CD4-positive, CD25-positive, alpha-beta regulatory T cell (primary cell): ENCODE measurements around the gene PATL2. TPM values are rescaled to one million over a fixed set of nuclear protein-coding genes. Genes with fewer than 3 reads are reported as not detected.
A peak's percentile ranks its signal among the peaks of the same experiment; 100 is the strongest.

Experiments used
- ATAC-seq, 2 donors: fragments of 150-1000 bp; cut with Tn5 transposase; one replicate each; pipeline ENCODE4 v1.10.0; 2021; ENCODE audit warnings: low read depth in 2 of 2, moderate number of reproducible peaks in 2 of 2, moderate library complexity in 1 of 2
- DNase-seq, 3 donors: peaks; one replicate each; pipeline versions ENCODE4 v3.0.0 to v3.0.0-alpha.2; 2012 to 2022; ENCODE audit warnings: mixed read lengths in 1 of 3
- H3K27ac ChIP-seq: one replicate; pipeline ENCODE4 v1.7.0; 2013; ENCODE audit warnings: mild to moderate bottlenecking, low read length; ENCODE audit not compliant: insufficient read depth, poor library complexity, severe bottlenecking
- H3K27me3 ChIP-seq: one replicate; pipeline ENCODE4 v1.7.0; 2013; ENCODE audit warnings: low read length; ENCODE audit not compliant: control insufficient read depth, insufficient read depth
- H3K36me3 ChIP-seq: one replicate; pipeline ENCODE4 v1.7.0; 2013; ENCODE audit warnings: mild to moderate bottlenecking, low read length, moderate library complexity; ENCODE audit not compliant: control insufficient read depth, insufficient read depth
- H3K4me1 ChIP-seq: 2 replicates; pipeline ENCODE4 v1.7.0; 2013; ENCODE audit warnings: mild to moderate bottlenecking, low read length; ENCODE audit not compliant: insufficient read depth, control insufficient read depth, poor library complexity, severe bottlenecking
- H3K4me3 ChIP-seq: one replicate; pipeline ENCODE4 v1.7.0; 2013; ENCODE audit warnings: low read depth, mild to moderate bottlenecking, low read length, moderate library complexity
- H3K9me3 ChIP-seq, 2 experiments: 1 replicate in 1 of 2; 2 replicates in 1 of 2; pipeline ENCODE4 v1.7.0; 2013; ENCODE audit warnings: low read length in 2 of 2, mild to moderate bottlenecking in 1 of 2, moderate library complexity in 1 of 2; ENCODE audit not compliant: control insufficient read depth in 2 of 2
- H3K27ac Mint-ChIP-seq, 3 donors: one replicate each; pipeline ENCODE4 v1.8.0; 2020 to 2022; ENCODE audit warnings: mild to moderate bottlenecking in 3 of 3, mixed read lengths in 3 of 3, moderate library complexity in 2 of 3
- H3K27me3 Mint-ChIP-seq: one replicate; pipeline ENCODE4 v1.8.0; 2022; ENCODE audit warnings: mild to moderate bottlenecking, mixed read lengths
- H3K36me3 Mint-ChIP-seq: one replicate; pipeline ENCODE4 v1.8.0; 2020; ENCODE audit warnings: mixed read lengths
- H3K4me1 Mint-ChIP-seq, 4 donors: one replicate each; pipeline ENCODE4 v1.8.0; 2020 to 2022; ENCODE audit warnings: mixed read lengths in 4 of 4, mild to moderate bottlenecking in 1 of 4
- H3K4me3 Mint-ChIP-seq, 4 donors: one replicate each; pipeline ENCODE4 v1.8.0; 2020 to 2022; ENCODE audit warnings: mild to moderate bottlenecking in 4 of 4, mixed read lengths in 4 of 4, moderate library complexity in 3 of 4
- H3K9me3 Mint-ChIP-seq, 7 donors: one replicate each; pipeline ENCODE4 v1.8.0; 2020 to 2022; ENCODE audit warnings: mixed read lengths in 7 of 7, mild to moderate bottlenecking in 3 of 7, moderate library complexity in 2 of 7
- polyA plus RNA-seq, 4 donors: library from polyadenylated mRNA; unstranded; fragments of 300-500 nt; fragmentation: Illumina TruSeq; gene quantifications; one replicate each; pipeline ENCODE4 v1.2.3, GENCODE V29; 2021
- total RNA-seq: library from RNA; stranded (reverse); gene quantifications from one replicate; pipeline ENCODE4 v1.2.3, GENCODE V29; 2022

PATL2 gene
- total and polyA plus RNA-seq, 5 donors from 2014 or later = 7.8 to 44.1 (median 16.6) TPM

DNA sequence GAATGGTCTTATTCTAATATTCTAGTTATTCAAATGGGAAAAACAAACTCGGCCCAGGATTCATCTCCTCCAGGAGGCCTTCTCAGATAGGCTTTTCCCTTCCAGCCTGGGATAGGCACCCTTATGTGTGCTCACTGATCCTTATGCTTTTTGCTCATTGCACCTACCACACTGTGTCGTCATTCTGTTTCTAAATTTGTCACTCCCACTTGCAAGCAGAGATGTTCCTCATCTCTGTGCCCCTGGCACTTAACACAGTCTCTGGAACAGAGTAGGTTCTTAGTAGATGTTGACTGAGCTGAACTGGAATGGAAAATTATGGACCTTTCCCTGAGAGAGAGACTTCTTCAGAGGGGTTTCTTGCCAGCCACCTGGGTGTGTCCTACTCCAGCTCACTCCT lies 28.9 kb downstream of the PATL2 start:
- Histone ChIP-seq H3K36me3 (no peaks in the 10 kb centered on the region), H3K4me1 (peaks cover 71% of the 10 kb centered on the region), H3K9me3 (peaks cover 0 to 9% of the 10 kb centered on the region in 2 experiments), H3K27me3 (no peaks in the 10 kb centered on the region), H3K27ac (peak overlapping the region; percentile 61), H3K4me3 (peak overlapping the region; percentile 54)
- Mint-ChIP-seq H3K27me3 (no peaks in the 10 kb centered on the region), H3K4me3 (peak overlapping the region; percentile 77 to 93 (median 88)), H3K9me3 (peaks cover 0 to 54% (median 17%) of the 10 kb centered on the region in 7 donors), H3K27ac (peak overlapping the region; percentile 92 to 97 (median 95)), H3K36me3 (peaks cover 40% of the 10 kb centered on the region), H3K4me1 (peaks cover 51 to 93% (median 71%) of the 10 kb centered on the region in 4 donors)
- ATAC-seq = no peak
- no peak for DNase-seq

DNA sequence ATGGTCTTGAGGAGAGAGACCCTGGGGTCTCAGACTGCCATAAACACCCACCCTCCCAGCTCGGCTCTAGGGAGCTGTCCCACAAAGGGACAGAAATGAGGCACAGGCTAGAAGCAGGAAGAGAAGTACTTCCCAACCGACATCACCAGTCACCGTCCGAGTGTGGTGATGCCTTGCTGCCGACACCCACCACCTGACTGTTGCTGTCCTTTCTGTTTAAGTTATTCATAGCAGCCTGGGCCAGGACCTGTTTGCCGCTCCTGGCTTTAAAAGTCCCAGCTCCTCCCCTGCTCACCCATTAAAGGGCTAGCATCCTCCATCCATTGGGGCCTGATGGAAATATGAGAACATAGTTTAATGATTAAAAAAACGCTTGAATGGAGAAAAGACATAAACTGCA lies 34.4 kb downstream of the PATL2 start:
- Histone ChIP-seq H3K9me3 (no peaks in the 10 kb centered on the region), H3K4me1 (peaks cover 97% of the 10 kb centered on the region), H3K4me3 (peak overlapping the region; percentile 65), H3K27ac (peak overlapping the region; percentile 81), H3K36me3 (no peaks in the 10 kb centered on the region), H3K27me3 (no peaks in the 10 kb centered on the region)
- Mint-ChIP-seq H3K4me1 (peaks cover 48 to 92% (median 72%) of the 10 kb centered on the region in 4 donors), H3K27ac (peak overlapping the region; percentile 93 to 98 (median 97)), H3K9me3 (peaks cover 0 to 8% (median 3%) of the 10 kb centered on the region in 7 donors), H3K36me3 (peaks cover 18% of the 10 kb centered on the region), H3K4me3 (peak overlapping the region; percentile 70 to 92 (median 78)), H3K27me3 (no peaks in the 10 kb centered on the region)
- DNase-seq (peak in 1 of 3 donors; percentile 69), ATAC-seq (no peak)

DNA sequence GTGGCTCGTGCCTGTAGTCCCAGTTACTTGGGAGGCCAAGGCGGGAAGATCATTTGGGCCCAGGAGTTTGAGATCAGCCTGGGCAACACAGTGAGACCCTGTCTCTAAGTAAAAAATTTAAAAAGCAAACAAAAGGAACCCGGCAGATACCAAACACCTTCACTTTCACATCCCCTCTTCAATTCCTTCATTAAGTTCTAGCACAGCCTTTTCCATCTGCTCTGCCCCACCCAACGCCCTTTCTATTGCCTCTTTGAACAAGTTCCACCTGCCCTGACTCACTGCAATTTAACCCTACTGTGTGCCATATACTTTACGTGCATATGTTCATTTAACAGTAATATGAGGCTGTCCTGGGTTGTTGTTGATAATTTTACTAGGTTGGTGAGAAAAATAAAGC lies 35.2 kb downstream of the PATL2 start:
- H3K27ac ChIP-seq = peak overlapping the region; percentile 81
- peaks cover 15% of the 10 kb centered on the region for H3K36me3 Mint-ChIP-seq

DNA sequence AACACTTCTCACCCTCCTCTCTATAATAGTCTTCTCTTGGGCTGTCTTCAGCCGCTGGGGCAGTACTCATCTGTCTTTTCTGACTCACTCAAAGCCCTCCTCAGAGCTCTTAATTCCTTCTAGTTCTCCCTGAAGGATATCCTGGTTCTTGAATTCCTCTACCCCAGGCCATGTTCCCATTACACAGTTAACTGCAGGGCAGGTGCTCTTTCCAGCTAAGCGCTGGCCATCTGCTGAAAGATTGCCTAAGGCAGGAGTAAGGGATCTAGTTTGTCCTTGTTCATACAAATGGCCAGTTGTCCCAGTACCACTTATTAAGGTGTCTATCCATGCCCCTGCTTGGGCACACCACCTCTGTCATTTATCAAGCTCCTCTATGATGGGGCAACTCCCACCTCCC lies 37.5 kb downstream of the PATL2 start:
- peaks cover 96% of the 10 kb centered on the region for H3K4me1 ChIP-seq
- H3K27me3 Mint-ChIP-seq = no peaks in the 10 kb centered on the region
- H3K9me3 ChIP-seq = no peaks in the 10 kb centered on the region
- peak overlapping the region; percentile 75 to 96 (median 96) for H3K27ac Mint-ChIP-seq
- no peak overlapping the region for H3K27ac ChIP-seq
- no peak overlapping the region for H3K4me3 ChIP-seq
- no peak for ATAC-seq
- peak overlapping the region in 3 of 4 donors; percentile 7 to 73 (median 57) for H3K4me3 Mint-ChIP-seq
- H3K9me3 Mint-ChIP-seq = peaks cover 0 to 3% (median 0%) of the 10 kb centered on the region in 7 donors
- H3K4me1 Mint-ChIP-seq = peaks cover 35 to 95% (median 70%) of the 10 kb centered on the region in 4 donors
- H3K27me3 ChIP-seq = no peaks in the 10 kb centered on the region
- DNase-seq = no peak
- peaks cover 6% of the 10 kb centered on the region for H3K36me3 Mint-ChIP-seq
- H3K36me3 ChIP-seq = no peaks in the 10 kb centered on the region

More for the DNA sequence above, 35.2 kb downstream of the PATL2 start:
- Mint-ChIP-seq H3K4me3 (peak overlapping the region; percentile 66 to 81 (median 73)), H3K27ac (peak overlapping the region; percentile 93 to 98 (median 97)), H3K9me3 (peaks cover 0 to 8% (median 3%) of the 10 kb centered on the region in 7 donors), H3K4me1 (peaks cover 42 to 92% (median 70%) of the 10 kb centered on the region in 4 donors), H3K27me3 (no peaks in the 10 kb centered on the region)
- Histone ChIP-seq H3K36me3 (no peaks in the 10 kb centered on the region), H3K4me1 (peaks cover 97% of the 10 kb centered on the region), H3K27me3 (no peaks in the 10 kb centered on the region), H3K4me3 (peak overlapping the region; percentile 65), H3K9me3 (no peaks in the 10 kb centered on the region)
- DNase-seq = peak in 1 of 3 donors; percentile 28
- ATAC-seq = no peak

DNA sequence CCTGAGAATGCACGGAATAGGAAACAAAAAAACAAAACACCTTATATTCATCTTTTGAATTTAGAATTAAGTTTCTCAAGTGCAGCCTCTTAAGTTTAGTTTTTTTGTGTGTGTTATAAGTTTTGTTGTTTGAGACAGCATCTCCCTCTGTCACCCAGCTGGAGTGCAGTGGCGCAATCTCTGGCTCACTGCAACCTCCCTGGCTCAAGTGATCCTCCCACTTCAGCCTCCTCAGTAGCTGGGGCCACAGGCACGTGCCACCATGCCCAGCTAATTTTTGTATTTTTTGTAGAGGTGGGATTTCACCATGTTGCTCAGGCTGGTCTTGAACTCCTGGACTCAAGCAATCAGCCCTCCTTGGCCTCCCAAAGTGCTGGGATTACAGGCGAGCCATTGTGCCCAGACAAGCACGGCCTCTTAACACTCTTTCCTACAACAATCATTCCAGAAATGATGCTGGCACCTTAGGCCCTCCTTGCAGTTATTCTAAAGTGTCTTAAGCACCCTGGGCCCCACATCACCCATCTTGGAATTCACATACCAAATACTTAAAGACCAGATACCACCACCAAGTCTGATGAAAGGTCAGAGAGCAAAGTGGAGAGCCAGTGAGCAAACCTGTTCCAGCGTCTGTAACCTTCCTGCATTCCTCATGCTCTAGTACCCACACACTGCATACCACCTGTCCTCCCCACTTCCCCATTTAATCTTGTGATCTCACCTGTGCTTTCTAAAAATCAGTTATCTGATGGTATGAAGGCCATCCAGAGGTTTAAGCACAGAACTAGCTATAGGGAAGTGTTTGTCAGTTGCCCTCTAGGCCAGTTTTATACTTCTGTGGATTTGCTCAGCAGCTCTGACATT lies 40.8 kb downstream of the PATL2 start:
- Histone ChIP-seq H3K9me3 (no peaks in the 10 kb centered on the region), H3K4me3 (no peak overlapping the region), H3K27ac (peak overlapping the region; percentile 41), H3K4me1 (peaks cover 96% of the 10 kb centered on the region), H3K36me3 (no peaks in the 10 kb centered on the region), H3K27me3 (no peaks in the 10 kb centered on the region)
- Mint-ChIP-seq H3K36me3 (peaks cover 4% of the 10 kb centered on the region), H3K27me3 (no peaks in the 10 kb centered on the region), H3K9me3 (peaks cover 0 to 1% (median 0%) of the 10 kb centered on the region in 7 donors), H3K27ac (peak overlapping the region; percentile 78 to 97 (median 96)), H3K4me3 (peak overlapping the region in 3 of 4 donors; percentile 35 to 77 (median 50)), H3K4me1 (peaks cover 19 to 94% (median 68%) of the 10 kb centered on the region in 4 donors)
- no peak for ATAC-seq
- no peak for DNase-seq

DNA sequence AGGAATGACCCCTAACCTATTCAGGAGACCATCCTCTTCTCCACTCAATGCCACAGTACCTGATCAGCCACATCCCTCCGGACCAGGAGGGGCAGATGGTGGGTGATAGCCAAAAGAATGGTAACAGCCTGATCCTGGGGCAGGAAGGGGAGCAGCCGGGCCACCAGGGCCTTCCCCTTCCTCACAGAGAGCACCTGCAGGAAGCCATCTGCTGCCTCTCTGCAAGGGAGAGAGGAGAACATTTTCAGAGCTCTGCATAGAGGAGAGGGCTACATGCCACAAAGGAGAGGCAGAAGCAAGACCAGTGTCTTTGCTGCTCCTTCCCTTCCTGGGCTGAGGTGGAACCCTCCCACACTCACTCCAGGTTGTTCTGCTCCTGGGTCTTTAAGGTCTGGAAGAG lies 42.2 kb downstream of the PATL2 start:
- H3K4me1 Mint-ChIP-seq = peaks cover 16 to 96% (median 63%) of the 10 kb centered on the region in 4 donors
- DNase-seq (peak in 2 of 3 donors; percentile 18 to 48), ATAC-seq (peak; percentile 36 to 47)
- Histone ChIP-seq H3K4me1 (peaks cover 96% of the 10 kb centered on the region), H3K36me3 (no peaks in the 10 kb centered on the region), H3K27me3 (no peaks in the 10 kb centered on the region), H3K27ac (peak overlapping the region; percentile 41), H3K4me3 (peak overlapping the region; percentile 3), H3K9me3 (no peaks in the 10 kb centered on the region)
- peak overlapping the region; percentile 78 to 97 (median 96) for H3K27ac Mint-ChIP-seq
- H3K9me3 Mint-ChIP-seq = peaks cover 0 to 1% (median 0%) of the 10 kb centered on the region in 7 donors
- H3K27me3 Mint-ChIP-seq = no peaks in the 10 kb centered on the region
- peak overlapping the region in 2 of 4 donors; percentile 45 to 57 for H3K4me3 Mint-ChIP-seq
- peaks cover 4% of the 10 kb centered on the region for H3K36me3 Mint-ChIP-seq

DNA sequence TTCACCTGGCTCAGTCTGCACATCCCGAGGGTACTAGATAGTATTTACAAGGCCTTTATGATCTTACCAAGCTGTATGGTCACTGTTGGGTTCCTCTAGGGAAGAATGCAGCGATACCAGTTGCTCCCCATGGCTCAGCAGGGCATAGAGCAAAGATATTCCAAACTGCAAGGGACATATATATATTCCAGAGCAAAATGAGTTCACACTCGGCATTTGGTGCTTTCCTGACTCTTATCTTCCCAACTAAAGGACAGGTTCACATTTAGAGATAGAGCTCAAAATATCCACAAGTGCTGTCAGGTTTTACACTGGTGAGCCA lies 44.1 kb downstream of the PATL2 start:
- no peaks in the 10 kb centered on the region for H3K9me3 ChIP-seq
- no peaks in the 10 kb centered on the region for H3K27me3 ChIP-seq
- no peak for ATAC-seq
- Mint-ChIP-seq H3K9me3 (no peaks in the 10 kb centered on the region), H3K27me3 (no peaks in the 10 kb centered on the region), H3K4me3 (peak overlapping the region; percentile 72 to 82 (median 78)), H3K36me3 (peaks cover 4% of the 10 kb centered on the region), H3K4me1 (peaks cover 16 to 88% (median 59%) of the 10 kb centered on the region in 4 donors), H3K27ac (peak overlapping the region; percentile 94 to 100 (median 96))
- no peak for DNase-seq
- no peaks in the 10 kb centered on the region for H3K36me3 ChIP-seq
- H3K4me1 ChIP-seq = peaks cover 98% of the 10 kb centered on the region
- peak overlapping the region; percentile 99 for H3K27ac ChIP-seq
- peak overlapping the region; percentile 68 for H3K4me3 ChIP-seq
